ENCODE measurements around the gene NAPG. TPM values are rescaled to one million over a fixed set of nuclear protein-coding genes. Genes with fewer than 3 reads are reported as not detected.

Gene NAPG
- total RNA-seq, 1 donor from 2014 or later = 36.1 TPM

DNA sequence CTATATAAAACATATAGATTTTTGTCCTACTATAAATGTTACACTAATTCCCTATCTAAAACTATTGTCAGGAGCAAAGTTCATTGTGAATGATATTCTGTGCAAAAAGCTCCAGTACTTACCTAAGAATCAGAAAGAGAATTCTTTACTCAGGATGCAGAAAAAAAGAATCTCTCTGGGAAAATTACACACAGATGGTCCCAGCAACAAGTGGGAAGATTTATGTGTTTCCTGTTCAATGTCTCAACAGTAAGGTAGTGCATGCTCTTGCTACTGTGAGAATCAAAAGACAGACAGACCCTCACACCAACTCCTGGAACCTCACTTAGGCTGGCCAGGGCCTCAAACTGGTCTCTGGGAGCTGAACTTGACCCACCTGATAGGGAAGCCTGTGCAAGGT lies 11.2 kb upstream of the NAPG start:
- Histone ChIP-seq H3K36me3 (ENCODE audit: control insufficient read depth, insufficient read depth, low read length) (no peaks in the 10 kb centered on the region), H3K27me3 (ENCODE audit: control insufficient read depth, insufficient read depth, low read length) (peaks cover 8% of the 10 kb centered on the region), H3K4me3 (ENCODE audit: low read depth, low read length) (no peak overlapping the region)
- DNase-seq (ENCODE audit: low read depth) = no peak
- TF ChIP-seq, protein P1, sequence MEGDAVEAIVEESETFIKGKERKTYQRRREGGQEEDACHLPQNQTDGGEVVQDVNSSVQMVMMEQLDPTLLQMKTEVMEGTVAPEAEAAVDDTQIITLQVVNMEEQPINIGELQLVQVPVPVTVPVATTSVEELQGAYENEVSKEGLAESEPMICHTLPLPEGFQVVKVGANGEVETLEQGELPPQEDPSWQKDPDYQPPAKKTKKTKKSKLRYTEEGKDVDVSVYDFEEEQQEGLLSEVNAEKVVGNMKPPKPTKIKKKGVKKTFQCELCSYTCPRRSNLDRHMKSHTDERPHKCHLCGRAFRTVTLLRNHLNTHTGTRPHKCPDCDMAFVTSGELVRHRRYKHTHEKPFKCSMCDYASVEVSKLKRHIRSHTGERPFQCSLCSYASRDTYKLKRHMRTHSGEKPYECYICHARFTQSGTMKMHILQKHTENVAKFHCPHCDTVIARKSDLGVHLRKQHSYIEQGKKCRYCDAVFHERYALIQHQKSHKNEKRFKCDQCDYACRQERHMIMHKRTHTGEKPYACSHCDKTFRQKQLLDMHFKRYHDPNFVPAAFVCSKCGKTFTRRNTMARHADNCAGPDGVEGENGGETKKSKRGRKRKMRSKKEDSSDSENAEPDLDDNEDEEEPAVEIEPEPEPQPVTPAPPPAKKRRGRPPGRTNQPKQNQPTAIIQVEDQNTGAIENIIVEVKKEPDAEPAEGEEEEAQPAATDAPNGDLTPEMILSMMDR (IDR thresholded peaks at IDR 0.05; ENCODE audit: insufficient read depth, low read length, poor library complexity, severe bottlenecking) = no peak

DNA sequence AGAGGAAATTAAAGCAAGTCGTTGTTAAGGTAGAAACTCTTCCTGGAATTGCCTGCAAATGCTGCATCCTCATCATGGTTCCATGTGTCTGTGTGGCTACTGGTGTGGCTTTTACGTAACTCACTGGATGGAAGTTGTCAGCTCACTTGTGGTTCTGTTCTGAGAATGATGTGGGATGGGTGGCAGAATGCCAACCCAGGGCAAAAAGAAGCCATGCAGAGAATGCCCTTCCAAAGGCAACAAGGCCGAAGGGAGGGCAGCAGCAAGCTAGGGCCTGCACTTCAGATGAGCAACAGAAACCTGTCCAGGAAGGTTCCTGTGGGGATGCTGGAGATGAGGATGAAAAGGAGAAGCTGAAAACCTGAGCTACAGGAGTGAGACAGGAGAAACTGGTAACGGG lies 10.4 kb upstream of the NAPG start:
- peaks cover 8% of the 10 kb centered on the region for H3K27me3 ChIP-seq (ENCODE audit: control insufficient read depth, insufficient read depth, low read length)
- DNase-seq (ENCODE audit: low read depth) = no peak
- TF ChIP-seq, protein P1 (IDR thresholded peaks at IDR 0.05; ENCODE audit: insufficient read depth, low read length, poor library complexity, severe bottlenecking) = no peak
- no peaks in the 10 kb centered on the region for H3K36me3 ChIP-seq (ENCODE audit: control insufficient read depth, insufficient read depth, low read length)
- H3K4me3 ChIP-seq (ENCODE audit: low read depth, low read length) = no peak overlapping the region

DNA sequence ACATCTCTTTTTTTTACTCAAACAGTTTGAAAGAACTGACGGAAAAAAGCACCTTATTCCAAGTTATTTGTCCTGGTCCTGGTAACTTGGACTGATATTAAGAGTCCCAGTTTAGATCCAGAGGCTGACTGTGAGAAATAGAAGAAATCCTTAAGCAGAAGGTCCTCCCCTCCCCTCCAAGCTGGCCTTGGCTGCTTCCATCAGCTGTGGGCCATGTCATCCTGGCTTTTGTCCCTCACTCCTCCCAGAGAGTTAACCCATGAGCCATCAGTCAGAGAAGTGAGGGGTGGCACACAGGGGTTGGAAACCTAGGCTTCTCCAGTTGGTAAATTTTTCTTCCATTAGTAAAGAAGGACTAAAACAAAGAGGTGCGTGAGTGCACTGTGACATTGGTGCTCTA lies 9.7 kb upstream of the NAPG start:
- no peak for DNase-seq (ENCODE audit: low read depth)
- H3K27me3 ChIP-seq (ENCODE audit: control insufficient read depth, insufficient read depth, low read length) = peaks cover 8% of the 10 kb centered on the region
- H3K36me3 ChIP-seq (ENCODE audit: control insufficient read depth, insufficient read depth, low read length) = no peaks in the 10 kb centered on the region
- no peak overlapping the region for H3K4me3 ChIP-seq (ENCODE audit: low read depth, low read length)
- TF ChIP-seq, protein P1 (IDR thresholded peaks at IDR 0.05; ENCODE audit: insufficient read depth, low read length, poor library complexity, severe bottlenecking) = no peak

DNA sequence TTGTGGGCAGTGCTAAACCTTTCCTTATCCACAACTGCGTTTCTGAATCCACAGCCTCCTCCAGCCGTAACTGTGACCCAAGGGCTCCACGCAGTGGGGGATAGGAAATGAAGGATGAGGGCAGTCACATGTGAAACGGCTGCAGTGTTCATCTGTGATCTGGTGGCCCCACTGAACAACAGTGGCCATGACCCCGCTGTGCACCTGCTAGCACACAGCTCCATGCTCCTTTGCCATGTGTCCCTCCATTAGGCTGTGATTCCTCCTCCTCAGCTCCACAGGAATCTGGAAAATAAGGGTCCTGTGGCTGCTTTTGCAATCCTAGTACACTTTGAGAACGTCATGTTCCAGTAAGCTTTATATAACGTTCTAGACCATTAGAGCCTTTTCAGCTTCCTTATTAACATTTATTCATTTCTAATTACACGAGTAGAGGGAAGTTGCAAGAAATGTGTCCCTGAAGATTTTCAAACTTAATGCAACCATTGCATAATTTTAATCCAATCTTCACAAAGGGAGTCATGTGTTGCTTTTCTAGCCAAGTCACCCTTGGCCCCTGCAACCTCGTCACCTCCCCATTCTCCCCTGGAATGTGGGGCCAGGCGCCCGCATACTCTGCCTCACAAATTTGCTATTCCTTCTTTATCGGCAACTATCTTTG lies 7.1 kb upstream of the NAPG start:
- H3K4me3 ChIP-seq (ENCODE audit: low read depth, low read length) = no peak overlapping the region
- no peak for DNase-seq (ENCODE audit: low read depth)
- TF ChIP-seq, protein P1 (IDR thresholded peaks at IDR 0.05; ENCODE audit: insufficient read depth, low read length, poor library complexity, severe bottlenecking) = peak; percentile 30
- peaks cover 8% of the 10 kb centered on the region for H3K27me3 ChIP-seq (ENCODE audit: control insufficient read depth, insufficient read depth, low read length)
- no peaks in the 10 kb centered on the region for H3K36me3 ChIP-seq (ENCODE audit: control insufficient read depth, insufficient read depth, low read length)

DNA sequence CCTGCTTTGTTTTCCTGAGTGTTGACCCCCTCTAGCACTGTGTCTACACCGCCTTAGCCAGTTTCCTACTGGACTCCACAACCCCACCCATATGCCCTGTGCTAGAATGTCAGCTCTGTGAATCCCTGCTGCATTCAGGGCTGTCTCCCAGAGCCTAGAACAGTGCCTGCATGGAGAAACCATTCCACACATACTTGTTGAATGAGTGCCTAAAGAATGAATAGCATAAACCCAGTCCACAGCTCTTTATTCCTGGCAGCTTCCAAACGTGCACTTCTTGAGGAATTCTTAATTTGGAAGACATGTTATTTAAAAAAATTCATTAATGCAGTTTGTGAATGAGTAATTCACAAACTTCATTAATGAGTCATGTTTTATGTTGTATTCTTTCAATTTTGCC lies 6.5 kb upstream of the NAPG start:
- Histone ChIP-seq H3K27me3 (ENCODE audit: control insufficient read depth, insufficient read depth, low read length) (peaks cover 8% of the 10 kb centered on the region), H3K4me3 (ENCODE audit: low read depth, low read length) (no peak overlapping the region), H3K36me3 (ENCODE audit: control insufficient read depth, insufficient read depth, low read length) (no peaks in the 10 kb centered on the region)
- no peak for DNase-seq (ENCODE audit: low read depth)
- TF ChIP-seq, protein P1 (IDR thresholded peaks at IDR 0.05; ENCODE audit: insufficient read depth, low read length, poor library complexity, severe bottlenecking) = no peak

Measured in kidney epithelial cell (primary cell).